T-helper 1 cell treated with Interleukin-12 subunit alpha and Interleukin-12 subunit beta and Interleukin-4 antibody, amounts not matched to agents 30 μg/mL and 1 μg/mL, for 36 hours (primary cell): ENCODE results near the gene BACE1.

Experiments
- H3K27ac Mint-ChIP-seq: one replicate; pipeline ENCODE4 v1.8.0; 2021; ENCODE audit warnings: mild to moderate bottlenecking, mixed read lengths
- H3K27me3 Mint-ChIP-seq: one replicate; pipeline ENCODE4 v1.8.0; 2021; ENCODE audit warnings: low read depth, mixed read lengths
- H3K36me3 Mint-ChIP-seq: one replicate; pipeline ENCODE4 v1.8.0; 2021; ENCODE audit warnings: low read depth, mixed read lengths
- H3K4me1 Mint-ChIP-seq: one replicate; pipeline ENCODE4 v1.8.0; 2021; ENCODE audit warnings: low read depth, mixed read lengths
- H3K4me3 Mint-ChIP-seq: one replicate; pipeline ENCODE4 v1.8.0; 2021; ENCODE audit warnings: mild to moderate bottlenecking, moderate library complexity, mixed read lengths
- H3K9me3 Mint-ChIP-seq: one replicate; pipeline ENCODE4 v1.8.0; 2021; ENCODE audit warnings: mixed read lengths

BACE1 gene

GRCh38 chr11:117318738-117319137, 2.7 kb upstream of the BACE1 start:
- no peak overlapping the region for H3K27ac Mint-ChIP-seq
- H3K4me3 Mint-ChIP-seq: no peak overlapping the region
- H3K9me3 Mint-ChIP-seq: no peaks in the 10 kb centered on the region
- H3K27me3 Mint-ChIP-seq: peaks cover 50% of the 10 kb centered on the region
- H3K4me1 Mint-ChIP-seq: peaks cover 3% of the 10 kb centered on the region
- H3K36me3 Mint-ChIP-seq: no peaks in the 10 kb centered on the region

DNA sequence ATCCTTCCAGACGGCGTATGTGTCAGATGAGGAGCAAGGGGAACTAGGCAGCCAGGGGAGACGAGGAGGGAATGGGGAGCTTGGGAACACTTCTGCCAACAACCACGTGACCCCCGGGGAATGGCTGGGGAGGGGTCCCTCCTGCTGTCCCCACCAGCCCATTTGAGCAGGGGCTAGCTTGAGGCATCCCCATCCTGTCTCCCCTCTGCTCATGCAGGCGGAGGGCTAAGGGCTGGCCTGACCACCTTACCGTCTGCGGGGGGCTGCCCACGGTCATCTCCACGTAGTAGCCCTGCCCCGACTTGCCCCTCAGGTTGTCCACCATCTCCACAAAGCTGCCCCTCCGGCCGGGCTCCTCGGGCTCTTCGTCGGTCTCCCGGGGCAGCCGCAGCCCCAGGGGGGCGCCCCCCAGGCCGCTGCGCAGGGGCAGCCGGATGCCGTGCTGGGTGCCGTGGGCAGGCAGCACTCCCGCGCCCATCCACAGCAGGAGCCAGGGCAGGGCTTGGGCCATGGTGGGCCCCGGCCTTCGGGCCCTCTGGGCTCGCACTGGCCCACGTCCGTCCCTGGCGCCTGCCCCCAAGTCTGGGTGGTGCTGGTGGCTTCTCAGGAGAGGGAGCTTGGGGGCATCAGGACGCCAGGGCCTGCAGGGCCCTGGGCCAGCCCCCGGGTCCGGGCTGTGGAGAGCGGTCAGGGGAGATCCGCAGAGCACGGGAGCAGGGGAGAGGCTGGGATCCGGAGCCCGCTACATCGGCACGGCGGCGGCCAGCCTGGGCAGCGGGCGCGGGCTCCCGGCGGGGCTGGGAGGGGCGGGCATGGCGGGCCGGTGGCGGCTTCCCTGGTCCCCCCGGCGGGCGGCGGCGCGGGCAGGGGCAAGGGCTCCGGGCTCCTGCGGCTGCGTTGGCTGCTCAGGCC, 515 bp downstream of the BACE1 start:
- Mint-ChIP-seq H3K27me3 (peaks cover 70% of the 10 kb centered on the region), H3K4me3 (peak overlapping the region; percentile 14), H3K36me3 (no peaks in the 10 kb centered on the region), H3K4me1 (peaks cover 3% of the 10 kb centered on the region), H3K27ac (no peak overlapping the region), H3K9me3 (no peaks in the 10 kb centered on the region)

GRCh38 chr11:117314840-117315239, 1.2 kb downstream of the BACE1 start:
- Mint-ChIP-seq H3K36me3 (no peaks in the 10 kb centered on the region), H3K9me3 (no peaks in the 10 kb centered on the region), H3K27me3 (peaks cover 71% of the 10 kb centered on the region), H3K4me3 (peak overlapping the region; percentile 14), H3K27ac (no peak overlapping the region), H3K4me1 (peaks cover 3% of the 10 kb centered on the region)

DNA sequence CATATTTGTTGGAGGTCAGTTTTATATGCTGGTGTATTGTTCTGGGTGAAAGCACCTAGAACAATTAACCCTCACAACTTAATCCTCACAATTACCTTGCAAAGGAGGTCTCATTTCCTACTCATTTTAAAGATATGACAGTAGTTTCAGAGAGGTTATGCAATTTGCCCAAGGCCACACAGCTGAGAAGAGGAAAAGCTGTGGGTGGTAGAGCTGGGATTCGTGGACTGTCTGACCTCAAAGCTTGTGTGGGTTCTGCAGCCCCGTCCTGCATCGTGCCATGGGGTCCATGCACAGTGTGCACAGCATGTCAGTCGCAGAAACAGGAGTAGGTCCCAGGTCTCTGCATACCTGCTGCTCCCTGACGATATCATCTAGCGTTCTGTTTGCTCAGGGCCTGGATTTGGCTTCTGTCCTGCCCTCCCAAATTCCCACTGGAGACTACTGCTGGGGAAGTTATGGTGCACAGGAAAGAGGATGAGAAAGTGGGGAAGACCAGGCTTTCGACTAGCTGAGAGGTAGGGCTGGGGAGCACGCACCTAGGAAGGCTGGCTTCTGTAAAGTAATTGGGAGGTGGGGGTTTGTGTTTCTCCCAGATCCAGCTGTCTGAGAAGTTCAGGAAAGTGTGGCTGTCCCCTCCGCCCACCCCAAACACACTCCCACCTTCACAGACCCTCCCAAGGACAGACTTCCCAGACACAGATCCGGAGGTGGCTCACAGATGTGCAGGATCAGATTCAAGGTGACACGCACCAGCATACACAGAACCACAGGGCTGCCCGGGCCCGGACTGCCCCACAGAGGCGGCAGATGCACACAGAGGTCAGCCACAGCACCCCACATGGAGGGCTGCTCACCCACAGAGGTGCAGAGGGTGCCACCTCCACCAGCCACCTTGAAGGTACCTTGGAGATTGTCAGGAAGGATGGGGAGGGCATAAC, 2.0 kb downstream of the BACE1 start:
- Mint-ChIP-seq H3K27me3 (peaks cover 67% of the 10 kb centered on the region), H3K36me3 (no peaks in the 10 kb centered on the region), H3K4me3 (peak overlapping the region; percentile 18), H3K27ac (no peak overlapping the region), H3K4me1 (peaks cover 3% of the 10 kb centered on the region), H3K9me3 (no peaks in the 10 kb centered on the region)

DNA sequence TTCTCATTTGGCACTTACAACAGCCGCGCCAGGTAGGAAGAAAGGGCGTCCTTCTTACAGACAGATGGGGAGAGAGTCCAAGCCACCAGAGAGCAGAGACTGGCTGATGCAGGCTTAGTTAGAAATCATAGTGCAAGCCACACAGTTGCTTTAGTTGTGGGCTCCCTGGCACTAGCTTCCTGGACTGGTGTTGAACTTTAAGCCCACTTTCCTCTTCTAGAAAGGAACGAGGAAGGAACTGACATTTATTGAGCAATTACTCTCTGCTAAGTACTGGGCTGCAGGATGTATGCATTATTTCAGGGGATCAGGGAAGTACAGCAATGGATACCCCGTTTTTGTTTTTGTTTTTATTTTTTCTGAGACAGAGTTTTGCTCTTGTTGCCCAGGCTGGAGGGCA, 3.0 kb downstream of the BACE1 start:
- Mint-ChIP-seq H3K4me3 (no peak overlapping the region), H3K4me1 (peaks cover 3% of the 10 kb centered on the region), H3K9me3 (no peaks in the 10 kb centered on the region), H3K36me3 (no peaks in the 10 kb centered on the region), H3K27me3 (peaks cover 63% of the 10 kb centered on the region), H3K27ac (no peak overlapping the region)

- Mint-ChIP-seq H3K36me3 (no peaks in the 10 kb centered on the region), H3K27ac (no peak overlapping the region), H3K4me3 (no peak overlapping the region), H3K27me3 (peaks cover 38% of the 10 kb centered on the region), H3K4me1 (no peaks in the 10 kb centered on the region), H3K9me3 (no peaks in the 10 kb centered on the region)
Measured at GRCh38 chr11:117309310-117309709, 6.7 kb downstream of the BACE1 start.

DNA sequence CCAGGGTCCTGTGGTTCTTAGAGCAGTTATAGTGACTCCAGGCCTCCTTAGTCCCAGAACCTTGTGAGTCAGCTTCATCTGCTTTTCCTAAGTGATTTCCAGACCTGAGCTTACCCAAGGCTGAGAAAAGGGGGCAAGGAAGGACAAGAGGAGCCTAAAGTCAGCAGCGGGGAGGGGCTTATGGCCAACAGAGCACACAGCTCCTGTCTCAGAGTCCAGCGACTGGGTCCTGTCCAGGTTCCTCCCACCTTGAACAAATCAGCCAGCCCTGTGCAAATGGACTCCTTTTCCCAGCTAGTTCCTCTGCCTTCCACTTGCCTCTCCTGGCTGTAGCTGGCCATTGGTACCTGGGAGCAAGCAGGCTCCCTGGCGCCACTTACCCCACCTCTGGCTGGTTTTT, 10.9 kb downstream of the BACE1 start:
- Mint-ChIP-seq H3K4me3 (no peak overlapping the region), H3K27me3 (peaks cover 7% of the 10 kb centered on the region), H3K36me3 (no peaks in the 10 kb centered on the region), H3K27ac (no peak overlapping the region), H3K9me3 (no peaks in the 10 kb centered on the region), H3K4me1 (no peaks in the 10 kb centered on the region)

- H3K4me1 Mint-ChIP-seq: no peaks in the 10 kb centered on the region
- H3K9me3 Mint-ChIP-seq: no peaks in the 10 kb centered on the region
- H3K27ac Mint-ChIP-seq: no peak overlapping the region
- H3K36me3 Mint-ChIP-seq: no peaks in the 10 kb centered on the region
- peaks cover 7% of the 10 kb centered on the region for H3K27me3 Mint-ChIP-seq
- no peak overlapping the region for H3K4me3 Mint-ChIP-seq
Measured at GRCh38 chr11:117303646-117304315, 12.3 kb downstream of the BACE1 start.

GRCh38 chr11:117303101-117303500, 13.0 kb downstream of the BACE1 start:
- H3K36me3 Mint-ChIP-seq: no peaks in the 10 kb centered on the region
- no peaks in the 10 kb centered on the region for H3K4me1 Mint-ChIP-seq
- peaks cover 4% of the 10 kb centered on the region for H3K27me3 Mint-ChIP-seq
- H3K9me3 Mint-ChIP-seq: no peaks in the 10 kb centered on the region
- H3K4me3 Mint-ChIP-seq: no peak overlapping the region
- H3K27ac Mint-ChIP-seq: no peak overlapping the region

GRCh38 chr11:117302228-117302627, 13.8 kb downstream of the BACE1 start:
- Mint-ChIP-seq H3K4me3 (no peak overlapping the region), H3K36me3 (no peaks in the 10 kb centered on the region), H3K27ac (no peak overlapping the region), H3K4me1 (no peaks in the 10 kb centered on the region), H3K27me3 (peaks cover 3% of the 10 kb centered on the region), H3K9me3 (no peaks in the 10 kb centered on the region)

- H3K9me3 Mint-ChIP-seq: no peaks in the 10 kb centered on the region
- H3K36me3 Mint-ChIP-seq: no peaks in the 10 kb centered on the region
- peaks cover 3% of the 10 kb centered on the region for H3K27me3 Mint-ChIP-seq
- no peak overlapping the region for H3K27ac Mint-ChIP-seq
- H3K4me1 Mint-ChIP-seq: no peaks in the 10 kb centered on the region
- H3K4me3 Mint-ChIP-seq: no peak overlapping the region
Measured at GRCh38 chr11:117300773-117301172, 15.3 kb downstream of the BACE1 start.

DNA sequence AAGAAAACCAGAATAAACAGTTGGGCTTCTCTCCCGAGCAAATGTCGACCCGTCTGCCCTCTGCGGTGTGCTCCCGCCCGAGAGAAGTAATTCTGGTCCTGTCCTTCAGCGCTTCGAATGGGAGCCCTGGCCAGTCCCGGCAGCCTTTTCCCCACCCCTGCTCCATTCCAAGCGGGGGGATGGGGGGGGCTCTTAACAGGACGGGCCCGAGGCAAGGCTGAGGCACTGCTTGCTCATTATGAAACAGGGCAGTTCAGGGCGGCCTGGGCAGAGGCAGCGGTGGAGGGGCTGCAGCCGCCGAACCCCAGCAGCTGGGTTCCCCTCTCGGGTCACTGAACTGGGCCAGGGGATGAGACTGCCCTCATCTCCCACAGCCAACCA, 15.8 kb downstream of the BACE1 start:
- no peak overlapping the region for H3K4me3 Mint-ChIP-seq
- H3K36me3 Mint-ChIP-seq: no peaks in the 10 kb centered on the region
- H3K4me1 Mint-ChIP-seq: no peaks in the 10 kb centered on the region
- no peak overlapping the region for H3K27ac Mint-ChIP-seq
- peaks cover 3% of the 10 kb centered on the region for H3K27me3 Mint-ChIP-seq
- no peaks in the 10 kb centered on the region for H3K9me3 Mint-ChIP-seq

GRCh38 chr11:117299351-117300282, 16.4 kb downstream of the BACE1 start:
- Mint-ChIP-seq H3K4me1 (no peaks in the 10 kb centered on the region), H3K27ac (no peak overlapping the region), H3K4me3 (no peak overlapping the region), H3K27me3 (peaks cover 3% of the 10 kb centered on the region), H3K36me3 (no peaks in the 10 kb centered on the region), H3K9me3 (no peaks in the 10 kb centered on the region)
